Breast epithelium (tissue), 4 donors: ENCODE data around the gene SKAP1. TPM values are rescaled to one million over a fixed set of nuclear protein-coding genes. Genes with fewer than 3 reads are reported as not detected.

Experiments used
- DNase-seq, 2 donors: peaks; one replicate each; pipeline ENCODE4 v3.0.0-alpha.2; 2019; ENCODE audit warnings: low spot score in 2 of 2
- H3K27ac ChIP-seq, 2 donors: fragments of 200-600 bp; sonication (generic) in 1 of 2; one replicate each; pipeline ENCODE4 v1.5.1; 2016 to 2019; ENCODE audit warnings: mild to moderate bottlenecking in 1 of 2
- H3K27me3 ChIP-seq, 2 donors: fragments of 200-600 bp; sonication (generic) in 1 of 2; one replicate each; pipeline versions ENCODE4 v1.5.1 to v1.6.0; 2017 to 2019; ENCODE audit warnings: control low read depth in 1 of 2, mild to moderate bottlenecking in 1 of 2
- H3K36me3 ChIP-seq: fragments of 200-600 bp; one replicate; pipeline ENCODE4 v1.5.1; 2019
- H3K4me1 ChIP-seq, 2 donors: fragments of 200-600 bp; sonication (generic); one replicate each; pipeline ENCODE4 v1.5.1; 2016 to 2019; ENCODE audit warnings: control low read depth in 1 of 2
- H3K4me3 ChIP-seq, 3 donors: fragments of 200-600 bp; sonication (generic); 1 replicate in 2 of 3; 2 replicates in 1 of 3; pipeline ENCODE4 v1.5.1; 2016 to 2019; ENCODE audit warnings: mild to moderate bottlenecking in 3 of 3, moderate library complexity in 2 of 3
- H3K9me3 ChIP-seq, 2 donors: fragments of 200-600 bp; sonication (generic) in 1 of 2; one replicate each; pipeline ENCODE4 v1.5.1; 2016 to 2019; ENCODE audit warnings: control low read depth in 1 of 2
- POLR2A ChIP-seq: fragments of 450-650 bp; IDR thresholded peaks from one replicate; pipeline ENCODE4 v1.6.1; 2016; ENCODE audit warnings: antibody characterized with exemption, mild to moderate bottlenecking, moderate library complexity
- POLR2AphosphoS5 ChIP-seq, 3 donors: sonication (generic); formaldehyde crosslinking; IDR thresholded peaks; one replicate each; pipeline ENCODE4 v1.6.1; 2017; ENCODE audit warnings: antibody characterized with exemption in 3 of 3
- intact Hi-C: fragments of 100-400 bp; cut with DNase I; formaldehyde crosslinking; loops from one replicate; pipeline ENCODE4 v1.15.1; 2023; ENCODE audit warnings: low total_unique reads
- total RNA-seq, 3 donors: library from RNA; depleted of rRNA; stranded (reverse); fragments of >200 nt; gene quantifications; one replicate each; pipeline ENCODE4 v1.1.0, GENCODE V29; 2016
- TF ChIP-seq, protein P1 (sequence below), 3 donors: fragments of 450-650 bp; IDR thresholded peaks; one replicate each; pipeline ENCODE4 v1.5.1; 2016 to 2017; ENCODE audit warnings: antibody characterized with exemption in 3 of 3, mild to moderate bottlenecking in 3 of 3, moderate library complexity in 3 of 3

SKAP1 gene
- total RNA-seq, 3 donors from 2014 or later = 1.1 to 7.5 (median 5.9) TPM

GRCh38 chr17:48127371-48128051 is 302.5 kb downstream of the SKAP1 start:
- TF ChIP-seq, protein P1, sequence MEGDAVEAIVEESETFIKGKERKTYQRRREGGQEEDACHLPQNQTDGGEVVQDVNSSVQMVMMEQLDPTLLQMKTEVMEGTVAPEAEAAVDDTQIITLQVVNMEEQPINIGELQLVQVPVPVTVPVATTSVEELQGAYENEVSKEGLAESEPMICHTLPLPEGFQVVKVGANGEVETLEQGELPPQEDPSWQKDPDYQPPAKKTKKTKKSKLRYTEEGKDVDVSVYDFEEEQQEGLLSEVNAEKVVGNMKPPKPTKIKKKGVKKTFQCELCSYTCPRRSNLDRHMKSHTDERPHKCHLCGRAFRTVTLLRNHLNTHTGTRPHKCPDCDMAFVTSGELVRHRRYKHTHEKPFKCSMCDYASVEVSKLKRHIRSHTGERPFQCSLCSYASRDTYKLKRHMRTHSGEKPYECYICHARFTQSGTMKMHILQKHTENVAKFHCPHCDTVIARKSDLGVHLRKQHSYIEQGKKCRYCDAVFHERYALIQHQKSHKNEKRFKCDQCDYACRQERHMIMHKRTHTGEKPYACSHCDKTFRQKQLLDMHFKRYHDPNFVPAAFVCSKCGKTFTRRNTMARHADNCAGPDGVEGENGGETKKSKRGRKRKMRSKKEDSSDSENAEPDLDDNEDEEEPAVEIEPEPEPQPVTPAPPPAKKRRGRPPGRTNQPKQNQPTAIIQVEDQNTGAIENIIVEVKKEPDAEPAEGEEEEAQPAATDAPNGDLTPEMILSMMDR (IDR thresholded peaks at IDR 0.05) = no peak
- no peak for TF ChIP-seq POLR2AphosphoS5 (IDR thresholded peaks at IDR 0.05)
- no peak for TF ChIP-seq POLR2A
- peak in 1 of 2 donors; percentile 78 for DNase-seq
- peak overlapping the region; percentile 68 to 71 for H3K27ac ChIP-seq
- intact Hi-C loops = no loop called here
- no peaks in the 10 kb centered on the region for H3K36me3 ChIP-seq
- no peak overlapping the region for H3K4me3 ChIP-seq
- no peaks in the 10 kb centered on the region for H3K9me3 ChIP-seq
- no peaks in the 10 kb centered on the region for H3K4me1 ChIP-seq
- H3K27me3 ChIP-seq = no peaks in the 10 kb centered on the region

GRCh38 chr17:48126532-48126850 is 303.5 kb downstream of the SKAP1 start:
- Histone ChIP-seq H3K4me3 (no peak overlapping the region), H3K27ac (peak overlapping the region in 1 of 2 donors; percentile 10), H3K9me3 (no peaks in the 10 kb centered on the region), H3K36me3 (no peaks in the 10 kb centered on the region), H3K27me3 (no peaks in the 10 kb centered on the region), H3K4me1 (no peaks in the 10 kb centered on the region)
- no peak for DNase-seq
- TF ChIP-seq, protein P1 (IDR thresholded peaks at IDR 0.05) = no peak
- no peak for TF ChIP-seq POLR2A
- TF ChIP-seq POLR2AphosphoS5 (IDR thresholded peaks at IDR 0.05) = no peak
- intact Hi-C loops = no loop called here

DNA sequence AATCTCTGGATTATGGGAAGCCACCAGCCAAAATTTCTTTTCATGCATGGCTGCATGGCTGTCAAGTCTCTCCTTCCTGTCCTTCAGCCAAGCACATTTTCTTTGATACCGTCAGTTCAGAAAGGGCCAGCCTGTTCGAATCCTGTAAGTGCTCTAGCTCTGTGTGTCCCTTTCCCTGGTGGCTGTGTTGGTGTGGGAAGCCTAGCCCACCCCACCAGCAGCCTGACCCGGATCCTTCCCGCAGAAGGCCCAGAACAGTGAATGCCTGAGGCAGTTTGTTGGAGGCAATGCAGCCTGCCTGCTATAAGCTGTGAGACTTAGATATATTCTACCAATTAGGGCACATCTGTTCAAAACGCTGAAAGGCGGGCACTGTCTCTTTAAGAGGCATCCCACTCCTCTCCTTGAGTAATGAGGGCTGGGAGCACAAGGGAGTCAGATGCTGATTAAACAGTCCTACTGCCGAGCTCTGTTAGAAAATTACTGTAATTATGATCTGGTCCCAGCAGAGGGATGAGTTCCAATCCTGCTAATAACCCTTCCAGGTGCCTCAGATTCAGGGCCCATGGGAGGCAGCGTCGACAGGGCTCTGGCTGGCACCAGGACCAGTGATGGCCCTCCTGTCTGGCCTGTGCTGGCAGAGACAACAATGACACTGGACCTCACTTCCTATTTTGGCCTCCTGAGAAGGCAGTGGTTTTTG is 304.0 kb downstream of the SKAP1 start:
- intact Hi-C loops = no loop called here
- Histone ChIP-seq H3K4me3 (no peak overlapping the region), H3K9me3 (no peaks in the 10 kb centered on the region), H3K27ac (peak overlapping the region in 1 of 2 donors; percentile 10), H3K27me3 (no peaks in the 10 kb centered on the region), H3K36me3 (no peaks in the 10 kb centered on the region), H3K4me1 (no peaks in the 10 kb centered on the region)
- TF ChIP-seq, protein P1 (IDR thresholded peaks at IDR 0.05) = no peak
- TF ChIP-seq POLR2AphosphoS5 (IDR thresholded peaks at IDR 0.05) = no peak
- no peak for TF ChIP-seq POLR2A
- no peak for DNase-seq

- Histone ChIP-seq H3K27ac (no peak overlapping the region), H3K4me1 (no peaks in the 10 kb centered on the region), H3K9me3 (no peaks in the 10 kb centered on the region), H3K4me3 (no peak overlapping the region), H3K27me3 (no peaks in the 10 kb centered on the region), H3K36me3 (no peaks in the 10 kb centered on the region)
- intact Hi-C loops = loop anchor here (5.0 kb wide), 1 partner anchor 97 kb away; no protein-coding TSS in a partner anchor
- TF ChIP-seq POLR2AphosphoS5 (IDR thresholded peaks at IDR 0.05) (no peak), POLR2A (no peak)
- TF ChIP-seq, protein P1 (IDR thresholded peaks at IDR 0.05) = no peak
- no peak for DNase-seq
These were observed 306.1 kb downstream of the SKAP1 start for GRCh38 chr17:48123776-48124388.

- Histone ChIP-seq H3K9me3 (no peaks in the 10 kb centered on the region), H3K4me3 (no peak overlapping the region), H3K27ac (no peak overlapping the region), H3K4me1 (no peaks in the 10 kb centered on the region), H3K36me3 (no peaks in the 10 kb centered on the region), H3K27me3 (no peaks in the 10 kb centered on the region)
- TF ChIP-seq POLR2AphosphoS5 (IDR thresholded peaks at IDR 0.05) = no peak
- TF ChIP-seq POLR2A = no peak
- TF ChIP-seq, protein P1 (IDR thresholded peaks at IDR 0.05) = no peak
- intact Hi-C loops = loop anchor here (5.0 kb wide), 1 partner anchor 96 kb away; no protein-coding TSS in a partner anchor
- no peak for DNase-seq
These were observed 306.9 kb downstream of the SKAP1 start for GRCh38 chr17:48123111-48123510.
